Transverse colon (tissue), 4 donors: ENCODE data around the gene TDRD1. TPM values are rescaled to one million over a fixed set of nuclear protein-coding genes. Genes with fewer than 3 reads are reported as not detected.
"Not testable (repeated sequence)": the region's sequence is repeated elsewhere in the genome, so short reads cannot be mapped to it uniquely, and the experiment has no call there.

Source experiments
- DNase-seq: peaks from one replicate; pipeline ENCODE4 v3.0.0-alpha.2; 2019
- H3K27ac ChIP-seq, 4 donors: fragments of 200-600 bp; sonication (generic); 2 replicates each; pipeline ENCODE4 v1.5.1; 2016 to 2018; ENCODE audit warnings: inconsistent platforms in 4 of 4
- H3K27me3 ChIP-seq: fragments of 200-600 bp; sonication (generic); 2 replicates; pipeline ENCODE4 v1.5.1; 2017; ENCODE audit warnings: inconsistent platforms
- H3K36me3 ChIP-seq, 4 donors: fragments of 200-600 bp; sonication (generic); 2 replicates each; pipeline ENCODE4 v1.5.1; 2017 to 2019; ENCODE audit warnings: inconsistent platforms in 4 of 4
- H3K4me1 ChIP-seq, 4 donors: fragments of 200-600 bp; sonication (generic); 2 replicates each; pipeline ENCODE4 v1.5.1; 2017 to 2020; ENCODE audit warnings: inconsistent platforms in 4 of 4
- H3K4me3 ChIP-seq, 4 donors: fragments of 200-600 bp; sonication (generic); 1 replicate in 1 of 4; 2 replicates in 3 of 4; pipeline versions ENCODE4 v1.5.1 to v1.6.1; 2017 to 2019; ENCODE audit warnings: inconsistent platforms in 4 of 4
- H3K9me3 ChIP-seq, 2 donors: fragments of 200-600 bp; sonication (generic); 2 replicates each; pipeline ENCODE4 v1.5.1; 2017 to 2019; ENCODE audit warnings: inconsistent platforms in 2 of 2
- CTCF ChIP-seq, 5 experiments: fragments of 200-600 bp in 3 of 5; fragments of 450-650 bp in 2 of 5; sonication (generic) in 3 of 5; IDR thresholded peaks; 1 replicate in 2 of 5; 2 replicates in 3 of 5; pipeline ENCODE4 v1.5.1; 2016 to 2017; ENCODE audit warnings: antibody characterized with exemption in 5 of 5, inconsistent platforms in 3 of 5, mild to moderate bottlenecking in 2 of 5, moderate library complexity in 1 of 5
- EP300 ChIP-seq: sonication (generic); formaldehyde crosslinking; IDR thresholded peaks from one replicate; pipeline ENCODE4 v1.6.1; 2017; ENCODE audit warnings: antibody characterized with exemption, low read depth
- POLR2A ChIP-seq: fragments of 450-650 bp; IDR thresholded peaks from one replicate; pipeline ENCODE4 v1.6.1; 2016; ENCODE audit warnings: antibody characterized with exemption, mild to moderate bottlenecking, moderate library complexity
- POLR2AphosphoS5 ChIP-seq, 3 donors: sonication (generic); formaldehyde crosslinking; IDR thresholded peaks; one replicate each; pipeline ENCODE4 v1.6.1; 2016; ENCODE audit warnings: antibody characterized with exemption in 3 of 3
- WGBS, 2 donors: methylation state at CpG; one replicate each; pipeline ENCODE4 v1.1.5; 2018; ENCODE audit warnings: low coverage in 1 of 2; 5-methylcytosine and 5-hydroxymethylcytosine counted together
- in situ Hi-C, 4 donors: fragments of 200-750 bp; cut with MboI; loops; one replicate each; pipeline versions ENCODE4 v1.15.0 to v1.15.1; 2017; ENCODE audit warnings: low sequenced_read_pairs in 3 of 4, low pct_ligation_motif_present in 1 of 4, low pct_unique_long_range_greater_than_20kb in 1 of 4
- intact Hi-C: fragments of 100-400 bp; cut with DNase I; formaldehyde crosslinking; loops from one replicate; pipeline ENCODE4 v1.15.1; 2023; ENCODE audit warnings: low total_unique reads
- total RNA-seq, 4 donors: library from RNA; depleted of rRNA; stranded (reverse); fragments of >200 nt; gene quantifications; one replicate each; pipeline ENCODE4 v1.1.0, GENCODE V29; 2016

Gene TDRD1
- total RNA-seq: under 1 TPM in 1 of 4 donors, not detected in 3; 0.14 TPM

- Histone ChIP-seq H3K27me3 (no peaks in the 10 kb centered on the region), H3K4me1 (peaks cover 0 to 18% (median 8%) of the 10 kb centered on the region in 4 donors), H3K4me3 (no peak within 1 kb of the TSS), H3K36me3 (no peaks in the 10 kb centered on the region), H3K27ac (no peak within 1 kb of the TSS), H3K9me3 (no peaks in the 10 kb centered on the region)
- TF ChIP-seq CTCF (IDR thresholded peaks at IDR 0.05) (no peak), EP300 (no peak), POLR2A (no peak), POLR2AphosphoS5 (IDR thresholded peaks at IDR 0.05) (no peak)
- 75 to 89% methylated on average over 6 to 28 of the region's 28 CpGs for WGBS, 2 donors
- in situ Hi-C loops: no loop called here
- no peak for DNase-seq
- intact Hi-C loops: no loop called here
These were observed at the start of gene TDRD1 for GRCh38 chr10:114179148-114179547. Gene TDRD1 (plus strand): TSS chr10:114179353. CDS start chr10:114187832, 8,479 bp downstream.

GRCh38 chr10:114131094-114131493, 48.1 kb upstream of the TDRD1 start:
- no peak for TF ChIP-seq CTCF (IDR thresholded peaks at IDR 0.05)
- no peak for TF ChIP-seq POLR2A
- no peak for TF ChIP-seq EP300
- TF ChIP-seq POLR2AphosphoS5 (IDR thresholded peaks at IDR 0.05): no peak
- Histone ChIP-seq H3K4me3 (no peak overlapping the region), H3K4me1 (no peaks in the 10 kb centered on the region), H3K36me3 (peaks cover 0 to 97% (median 44%) of the 10 kb centered on the region in 4 donors), H3K27ac (no peak overlapping the region), H3K9me3 (no peaks in the 10 kb centered on the region), H3K27me3 (no peaks in the 10 kb centered on the region)
- 70 to 81% methylated on average over 3 of the region's 3 CpGs for WGBS, 2 donors
- intact Hi-C loops (no loop called here), in situ Hi-C loops (no loop called here)
- DNase-seq: no peak

GRCh38 chr10:114135476-114135875, 43.7 kb upstream of the TDRD1 start:
- Histone ChIP-seq H3K27me3 (no peaks in the 10 kb centered on the region), H3K9me3 (no peaks in the 10 kb centered on the region), H3K36me3 (peaks cover 0 to 67% (median 34%) of the 10 kb centered on the region in 4 donors), H3K27ac (no peak overlapping the region), H3K4me3 (no peak overlapping the region), H3K4me1 (no peaks in the 10 kb centered on the region)
- TF ChIP-seq EP300: no peak
- TF ChIP-seq POLR2AphosphoS5 (IDR thresholded peaks at IDR 0.05): no peak
- no peak for TF ChIP-seq POLR2A
- TF ChIP-seq CTCF (IDR thresholded peaks at IDR 0.05): no peak
- no peak for DNase-seq
- intact Hi-C loops: no loop called here
- 90 to 92% methylated on average over 2 of the region's 2 CpGs for WGBS, 2 donors
- in situ Hi-C loops: no loop called here

- Histone ChIP-seq H3K4me3 (no peak overlapping the region), H3K27me3 (no peaks in the 10 kb centered on the region), H3K36me3 (peaks cover 0 to 46% (median 18%) of the 10 kb centered on the region in 4 donors), H3K9me3 (no peaks in the 10 kb centered on the region), H3K27ac (no peak overlapping the region), H3K4me1 (peaks cover 0 to 6% (median 3%) of the 10 kb centered on the region in 4 donors)
- WGBS, 2 donors: 90 to 95% methylated on average over 2 to 3 of the region's 3 CpGs
- intact Hi-C loops: no loop called here
- in situ Hi-C loops: no loop called here
- DNase-seq: no peak
- TF ChIP-seq POLR2A (no peak), POLR2AphosphoS5 (IDR thresholded peaks at IDR 0.05) (no peak)
These were observed 40.6 kb upstream of the TDRD1 start for GRCh38 chr10:114138581-114138980.

- Histone ChIP-seq H3K36me3 (peaks cover 0 to 46% (median 13%) of the 10 kb centered on the region in 4 donors), H3K4me1 (peaks cover 0 to 6% (median 3%) of the 10 kb centered on the region in 4 donors), H3K27me3 (no peaks in the 10 kb centered on the region), H3K9me3 (no peaks in the 10 kb centered on the region), H3K27ac (no peak overlapping the region), H3K4me3 (no peak overlapping the region)
- in situ Hi-C loops (no loop called here), intact Hi-C loops (no loop called here)
- TF ChIP-seq POLR2A: no peak
- TF ChIP-seq POLR2AphosphoS5 (IDR thresholded peaks at IDR 0.05): no peak
- TF ChIP-seq CTCF (IDR thresholded peaks at IDR 0.05): no peak
- no peak for TF ChIP-seq EP300
- WGBS, 2 donors: 50 to 51% methylated on average over 1 of the region's 1 CpG
- DNase-seq: no peak
These were observed 39.1 kb upstream of the TDRD1 start for GRCh38 chr10:114140036-114140435.

GRCh38 chr10:114140827-114141226, 38.3 kb upstream of the TDRD1 start:
- H3K4me3 ChIP-seq, H3K9me3 ChIP-seq, H3K27ac ChIP-seq, H3K4me1 ChIP-seq, DNase-seq, in situ Hi-C loops, intact Hi-C loops, H3K27me3 ChIP-seq: not testable (repeated sequence)
- peaks cover 0 to 46% (median 13%) of the 10 kb centered on the region in 4 donors for H3K36me3 ChIP-seq
- 93 to 98% methylated on average over 2 of the region's 2 CpGs for WGBS, 2 donors
